Osteocyte (in vitro differentiated cells): ENCODE measurements around the gene MEIS1. TPM values are rescaled to one million over a fixed set of nuclear protein-coding genes. Genes with fewer than 3 reads are reported as not detected.

ENCODE experiments used
- DNase-seq: peaks from one replicate; pipeline ENCODE4 v3.0.0; 2021; ENCODE audit warnings: mixed read lengths; ENCODE audit not compliant: unreplicated experiment; ENCODE audit errors: extremely low spot score
- H3K27ac Mint-ChIP-seq: one replicate; pipeline ENCODE4 v1.8.0; 2021; ENCODE audit warnings: mild to moderate bottlenecking, mixed read lengths; ENCODE audit not compliant: unreplicated experiment
- H3K27me3 Mint-ChIP-seq: one replicate; pipeline ENCODE4 v1.8.0; 2021; ENCODE audit warnings: mixed read lengths; ENCODE audit not compliant: unreplicated experiment
- H3K36me3 Mint-ChIP-seq: one replicate; pipeline ENCODE4 v1.8.0; 2021; ENCODE audit warnings: mixed read lengths; ENCODE audit not compliant: unreplicated experiment
- H3K4me1 Mint-ChIP-seq: one replicate; pipeline ENCODE4 v1.8.0; 2021; ENCODE audit warnings: mixed read lengths; ENCODE audit not compliant: unreplicated experiment
- H3K4me3 Mint-ChIP-seq: one replicate; pipeline ENCODE4 v1.8.0; 2021; ENCODE audit warnings: mild to moderate bottlenecking, moderate library complexity, mixed read lengths; ENCODE audit not compliant: unreplicated experiment
- H3K9me3 Mint-ChIP-seq: one replicate; pipeline ENCODE4 v1.8.0; 2021; ENCODE audit warnings: mixed read lengths; ENCODE audit not compliant: unreplicated experiment
- CTCF ChIP-seq: fragments of 200-600 bp; sonication (generic); IDR thresholded peaks from 2 replicates; pipeline ENCODE4 v1.5.0; 2021; ENCODE audit warnings: antibody characterized with exemption, mild to moderate bottlenecking, moderate library complexity
- long read RNA-seq: library from polyadenylated mRNA; unstranded; transcript quantifications from one replicate; pipeline ENCODE4 v2.0.0, GENCODE V29; 2021
- total RNA-seq: library from RNA; stranded (reverse); gene quantifications from 2 replicates; pipeline ENCODE4 v1.2.1, GENCODE V29; 2021

Gene MEIS1
- total RNA-seq: 0.86 and 0.91 TPM in 2 replicates
- long read RNA-seq: 0 reads

DNA sequence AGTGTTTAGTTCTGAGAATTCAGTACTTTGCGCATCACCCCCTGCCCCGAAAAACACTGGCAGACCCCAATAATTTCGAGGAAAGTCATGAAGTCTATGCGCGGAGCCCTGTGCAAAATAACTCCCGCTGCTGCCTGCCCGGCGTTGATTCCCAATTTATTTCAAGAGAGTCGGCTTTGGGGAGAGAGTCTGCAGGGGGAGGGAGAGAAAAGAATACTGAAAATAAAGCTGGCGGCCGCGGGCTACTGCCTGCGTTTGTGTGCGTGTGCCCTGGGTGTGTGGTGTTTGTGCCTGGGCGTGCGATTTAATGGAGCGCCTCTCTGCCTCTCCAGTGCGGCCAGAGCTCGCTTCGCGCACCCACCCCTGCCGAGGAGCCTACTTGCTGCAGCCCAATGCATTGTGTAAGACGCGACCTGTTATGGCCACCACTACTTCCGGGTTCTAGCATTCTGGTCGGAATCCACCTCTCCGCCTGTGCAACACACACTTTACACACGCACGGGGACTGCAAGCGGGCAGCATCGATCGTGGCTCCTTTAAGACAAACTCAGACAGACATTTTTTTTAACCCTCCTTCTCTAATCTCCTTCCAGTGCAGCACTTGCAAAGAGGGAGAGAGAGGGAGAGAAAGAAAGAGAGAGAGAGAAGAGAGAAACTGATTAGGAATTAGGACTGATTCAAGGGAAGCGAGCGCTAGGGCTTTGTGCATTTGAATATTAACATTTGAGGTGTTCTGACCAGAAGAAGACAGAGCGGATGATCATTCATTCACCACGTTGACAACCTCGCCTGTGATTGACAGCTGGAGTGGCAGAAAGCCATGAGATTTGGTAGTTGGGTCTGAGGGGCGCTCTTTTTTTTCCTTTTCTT, at the start of gene MEIS1:
Gene MEIS1, plus strand, starts transcription at position 447 of the 870 bp plus-strand sequence. CDS start 732 bp downstream, outside the sequence.
- Mint-ChIP-seq H3K27me3 (peaks cover 91% of the 10 kb centered on the region), H3K36me3 (no peaks in the 10 kb centered on the region), H3K4me3 (peak within 1 kb of the TSS; percentile 97), H3K9me3 (no peaks in the 10 kb centered on the region), H3K4me1 (peaks cover 33% of the 10 kb centered on the region), H3K27ac (peak within 1 kb of the TSS; percentile 37)
- TF ChIP-seq CTCF: no peak
- peak; percentile 88 for DNase-seq

DNA sequence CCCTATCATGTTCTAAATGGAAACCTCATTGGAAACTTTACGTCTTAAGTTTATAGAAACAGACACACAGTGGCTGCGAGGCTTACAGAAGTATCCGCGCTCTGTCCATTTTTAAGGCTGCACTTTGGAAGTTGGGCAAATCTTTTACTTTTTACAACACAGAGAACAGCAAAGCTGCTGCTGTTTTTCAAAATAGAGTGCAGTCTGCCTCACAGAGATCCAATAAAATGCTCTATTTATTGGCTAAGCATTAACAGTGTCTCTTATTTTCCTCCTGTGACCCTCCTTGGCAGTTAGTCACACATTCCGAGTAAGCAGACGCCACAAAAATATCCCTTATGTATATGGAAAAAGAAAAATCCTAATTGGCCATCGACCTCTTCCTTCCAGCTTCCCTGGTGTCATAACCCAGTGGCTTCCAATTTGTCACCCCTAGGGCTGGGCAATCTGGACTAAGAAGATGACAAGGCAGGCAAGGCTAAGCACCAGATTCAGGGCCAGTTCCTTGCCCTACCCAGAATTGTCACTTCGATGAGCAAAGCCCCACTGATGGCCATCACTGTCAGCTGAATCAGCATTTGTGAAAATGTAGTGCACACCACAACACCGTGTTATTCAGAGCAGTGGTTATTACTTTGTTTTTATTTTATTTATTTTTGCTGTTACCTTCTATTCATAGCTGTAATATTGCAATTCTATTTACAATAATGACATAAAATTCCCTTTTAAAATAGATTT, 47.7 kb upstream of the MEIS1 start:
- Mint-ChIP-seq H3K9me3 (no peaks in the 10 kb centered on the region), H3K27ac (no peak overlapping the region), H3K36me3 (no peaks in the 10 kb centered on the region), H3K4me1 (no peaks in the 10 kb centered on the region), H3K27me3 (peaks cover 5% of the 10 kb centered on the region), H3K4me3 (no peak overlapping the region)
- DNase-seq: no peak
- no peak for TF ChIP-seq CTCF

GRCh38 chr2:66389651-66390131, 45.2 kb upstream of the MEIS1 start:
- no peak overlapping the region for H3K4me3 Mint-ChIP-seq
- no peaks in the 10 kb centered on the region for H3K4me1 Mint-ChIP-seq
- no peak overlapping the region for H3K27ac Mint-ChIP-seq
- H3K9me3 Mint-ChIP-seq: no peaks in the 10 kb centered on the region
- no peaks in the 10 kb centered on the region for H3K36me3 Mint-ChIP-seq
- no peak for DNase-seq
- no peak for TF ChIP-seq CTCF
- H3K27me3 Mint-ChIP-seq: no peaks in the 10 kb centered on the region

- H3K4me3 Mint-ChIP-seq: no peak overlapping the region
Observed at GRCh38 chr2:66390152-66390551, 44.8 kb upstream of the MEIS1 start.

More at GRCh38 chr2:66390152-66390551, 44.8 kb upstream of the MEIS1 start:
- no peak for TF ChIP-seq CTCF
- Mint-ChIP-seq H3K27me3 (no peaks in the 10 kb centered on the region), H3K36me3 (no peaks in the 10 kb centered on the region), H3K27ac (no peak overlapping the region), H3K9me3 (no peaks in the 10 kb centered on the region), H3K4me1 (no peaks in the 10 kb centered on the region)
- DNase-seq: no peak
